H1 (cell line): ENCODE measurements around the gene GMFB. TPM values are rescaled to one million over a fixed set of nuclear protein-coding genes. Genes with fewer than 3 reads are reported as not detected.

ENCODE experiments used
- CTCF ChIA-PET: fragments of 300-600 bp; sonication (Branson Sonifier 250); formaldehyde crosslinking; loops from one replicate; lab custom pipeline; 2021; ENCODE audit not compliant: partially characterized antibody; lab: Charles Lee
- POLR2A ChIA-PET: fragments of 300-600 bp; sonication (Branson Sonifier 250); formaldehyde crosslinking; loops from one replicate; lab custom pipeline; 2021; ENCODE audit warnings: inconsistent platforms; ENCODE audit not compliant: partially characterized antibody; lab: Charles Lee
- DNase-seq, 2 experiments: peaks; one replicate each; pipeline versions ENCODE4 v3.0.0 to v3.0.0-alpha.2; 2010 to 2022; ENCODE audit warnings: low spot score in 2 of 2, low read depth in 1 of 2, mixed read lengths in 1 of 2
- FAIRE-seq: peaks from 2 replicates; lab custom pipeline; 2011; peaks lifted over from hg19 to GRCh38; lab: Jason Lieb, UNC
- H2AFZ ChIP-seq: 2 replicates; pipeline ENCODE4 v1.8.1; 2012; ENCODE audit warnings: low read length, inconsistent platforms
- H2AK5ac ChIP-seq: 2 replicates; pipeline ENCODE4 v1.6.1; 2013; ENCODE audit warnings: low read depth, low read length
- H2BK120ac ChIP-seq: replicated peaks from 2 replicates; pipeline ENCODE3; 2013; ENCODE audit warnings: low read depth, low read length, inconsistent platforms
- H2BK12ac ChIP-seq: 2 replicates; pipeline ENCODE4 v1.6.1; 2013; ENCODE audit warnings: low read depth, low read length
- H2BK15ac ChIP-seq: 2 replicates; pipeline ENCODE4 v1.6.1; 2013; ENCODE audit warnings: low read length
- H2BK20ac ChIP-seq: 2 replicates; pipeline ENCODE4 v1.6.1; 2013; ENCODE audit warnings: low read length
- H2BK5ac ChIP-seq: 2 replicates; pipeline ENCODE4 v1.6.1; 2013; ENCODE audit warnings: low read depth, low read length
- H3K14ac ChIP-seq: 2 replicates; pipeline ENCODE4 v1.6.1; 2013; ENCODE audit warnings: inconsistent platforms; ENCODE audit not compliant: insufficient read length
- H3K18ac ChIP-seq: 2 replicates; pipeline ENCODE4 v1.6.1; 2013; ENCODE audit warnings: low read length; ENCODE audit errors: extremely low read depth
- H3K23ac ChIP-seq: 2 replicates; pipeline ENCODE4 v1.6.1; 2013; ENCODE audit warnings: inconsistent platforms; ENCODE audit not compliant: insufficient read length
- H3K23me2 ChIP-seq: 2 replicates; pipeline ENCODE4 v1.6.1; 2013; ENCODE audit warnings: low read depth, low read length
- H3K27ac ChIP-seq: 2 replicates; pipeline ENCODE4 v1.6.1; 2011; ENCODE audit warnings: low read depth, low read length, inconsistent platforms
- H3K27me3 ChIP-seq, 4 experiments: replicated peaks in 1 of 4; 1 replicate in 1 of 4; 2 replicates in 3 of 4; pipeline versions ENCODE4 v1.6.1 to v1.8.1; 2011 to 2013; ENCODE audit warnings: low read length in 3 of 4, mild to moderate bottlenecking in 3 of 4, inconsistent platforms in 2 of 4, mixed read lengths in 2 of 4, moderate library complexity in 1 of 4; ENCODE audit not compliant: control insufficient read depth in 3 of 4, insufficient read depth in 3 of 4; ENCODE audit errors: extremely low read depth in 1 of 4
- H3K36me3 ChIP-seq, 4 experiments: 2 replicates each; pipeline versions ENCODE4 v1.6.1 to v1.8.1; 2011 to 2013; ENCODE audit warnings: mild to moderate bottlenecking in 4 of 4, low read length in 3 of 4, moderate library complexity in 2 of 4, control low read depth in 1 of 4, inconsistent platforms in 1 of 4; ENCODE audit not compliant: insufficient read depth in 4 of 4, control insufficient read depth in 2 of 4
- H3K4ac ChIP-seq: replicated peaks from 2 replicates; pipeline ENCODE3; 2013; ENCODE audit warnings: low read length, low read depth, mixed read lengths, inconsistent platforms; ENCODE audit not compliant: insufficient read length
- H3K4me1 ChIP-seq, 4 experiments: replicated peaks in 1 of 4; 1 replicate in 1 of 4; 2 replicates in 3 of 4; pipeline versions ENCODE4 v1.6.1 to v1.8.1; 2011 to 2013; ENCODE audit warnings: low read length in 3 of 4, inconsistent platforms in 2 of 4, mixed read lengths in 1 of 4; ENCODE audit not compliant: insufficient read depth in 4 of 4, control insufficient read depth in 3 of 4
- H3K4me2 ChIP-seq, 2 experiments: 2 replicates each; pipeline versions ENCODE4 v1.6.1 to v1.8.1; 2011 to 2013; ENCODE audit warnings: low read depth in 2 of 2, low read length in 2 of 2, control low read depth in 1 of 2, inconsistent platforms in 1 of 2, mild to moderate bottlenecking in 1 of 2; ENCODE audit not compliant: insufficient read depth in 1 of 2
- H3K4me3 ChIP-seq, 4 experiments: fragments of 200-600, 300-600 bp in 1 of 4; sonication (generic), shearing (Covaris generic), sonication (Bioruptor Twin) in 1 of 4; 2 replicates each; pipeline versions ENCODE4 v1.5.1 to v1.8.1; 2011 to 2016; ENCODE audit warnings: low read length in 4 of 4, low read depth in 3 of 4, control low read depth in 2 of 4, inconsistent platforms in 2 of 4, mild to moderate bottlenecking in 2 of 4, mixed read lengths in 1 of 4, moderate library complexity in 1 of 4; ENCODE audit not compliant: insufficient read depth in 2 of 4; ENCODE audit errors: extremely low read depth in 1 of 4
- H3K56ac ChIP-seq: replicated peaks from 2 replicates; pipeline ENCODE3; 2013; ENCODE audit warnings: low read depth, mild to moderate bottlenecking, mixed read lengths, low read length, inconsistent platforms; ENCODE audit not compliant: insufficient read length
- H3K79me1 ChIP-seq: 2 replicates; pipeline ENCODE4 v1.6.1; 2013; ENCODE audit warnings: low read depth, low read length, control low read depth
- H3K79me2 ChIP-seq, 2 experiments: 2 replicates each; pipeline versions ENCODE4 v1.6.1 to v1.8.1; 2012 to 2013; ENCODE audit warnings: low read length in 2 of 2, mild to moderate bottlenecking in 2 of 2, inconsistent platforms in 1 of 2; ENCODE audit not compliant: insufficient read depth in 2 of 2, control insufficient read depth in 1 of 2
- H3K9ac ChIP-seq, 4 experiments: replicated peaks in 1 of 4; 1 replicate in 1 of 4; 2 replicates in 3 of 4; pipeline versions ENCODE4 v1.6.1 to v1.8.1; 2011 to 2013; ENCODE audit warnings: low read depth in 3 of 4, low read length in 3 of 4, control low read depth in 2 of 4, mild to moderate bottlenecking in 2 of 4, moderate library complexity in 2 of 4, inconsistent platforms in 1 of 4; ENCODE audit errors: extremely low read depth in 1 of 4
- H3K9me3 ChIP-seq, 2 experiments: 2 replicates each; pipeline versions ENCODE4 v1.6.1 to v1.8.1; 2012 to 2013; ENCODE audit warnings: mild to moderate bottlenecking in 2 of 2, moderate library complexity in 2 of 2, control low read depth in 1 of 2, inconsistent platforms in 1 of 2, low read depth in 1 of 2, low read length in 1 of 2, mixed read lengths in 1 of 2; ENCODE audit not compliant: insufficient read depth in 2 of 2
- H4K20me1 ChIP-seq, 2 experiments: replicated peaks in 1 of 2; 2 replicates each; pipeline versions ENCODE3 to v1.8.1; 2011 to 2013; ENCODE audit warnings: inconsistent platforms in 2 of 2, low read length in 2 of 2, mild to moderate bottlenecking in 1 of 2; ENCODE audit not compliant: insufficient read depth in 2 of 2, control insufficient read depth in 1 of 2
- H4K5ac ChIP-seq: 2 replicates; pipeline ENCODE4 v1.6.1; 2013; ENCODE audit warnings: low read length, low read depth, mixed read lengths, inconsistent platforms; ENCODE audit not compliant: insufficient read length
- H4K8ac ChIP-seq: 2 replicates; pipeline ENCODE4 v1.8.0; 2013; ENCODE audit warnings: mild to moderate bottlenecking, moderate library complexity, low read length, inconsistent platforms; ENCODE audit not compliant: insufficient read depth; ENCODE audit errors: extremely low read depth
- H4K91ac ChIP-seq: replicated peaks from 2 replicates; pipeline ENCODE3; 2013; ENCODE audit warnings: low read length, mixed read lengths, inconsistent platforms; ENCODE audit not compliant: insufficient read length
- BRCA1 ChIP-seq: IDR thresholded peaks from 2 replicates; pipeline ENCODE4 v1.6.1; 2012; ENCODE audit warnings: low read depth, low read length, improper control_type of control experiment
- EZH2 ChIP-seq: fragments of 200-600 bp; sonication (generic); IDR thresholded peaks from 2 replicates; pipeline ENCODE4 v1.7.1; 2012; ENCODE audit warnings: low read depth, mild to moderate bottlenecking, moderate library complexity, low read length, inconsistent platforms; ENCODE audit not compliant: severe bottlenecking
- FOSL1 ChIP-seq: IDR thresholded peaks from 2 replicates; pipeline ENCODE4 v1.6.1; 2011; ENCODE audit warnings: mild to moderate bottlenecking, low read depth, low read length, moderate library complexity; ENCODE audit not compliant: insufficient read depth
- GABPA ChIP-seq: IDR thresholded peaks from 2 replicates; pipeline ENCODE4 v1.6.1; 2011; ENCODE audit warnings: mild to moderate bottlenecking, low read length, moderate library complexity, borderline replicate concordance; ENCODE audit not compliant: insufficient read depth
- KDM4A ChIP-seq: IDR thresholded peaks from one replicate; pipeline ENCODE4 v1.7.1; 2012; ENCODE audit warnings: low read depth, mild to moderate bottlenecking, moderate library complexity, low read length, inconsistent platforms; ENCODE audit not compliant: severe bottlenecking
- MAFK ChIP-seq: IDR thresholded peaks from 2 replicates; pipeline ENCODE4 v1.6.1; 2012; ENCODE audit warnings: low read depth, mild to moderate bottlenecking, improper control_type of control experiment, low read length
- POU5F1 ChIP-seq: IDR thresholded peaks from 2 replicates; pipeline ENCODE4 v1.6.1; 2011; ENCODE audit warnings: low read depth, mild to moderate bottlenecking, low read length, moderate library complexity
- SUZ12 ChIP-seq: fragments of 200-600 bp; sonication (generic); IDR thresholded peaks from 2 replicates; pipeline ENCODE4 v1.6.1; 2012; ENCODE audit warnings: mild to moderate bottlenecking, inconsistent platforms, low read length, moderate library complexity, mixed read lengths
- WGBS, 2 experiments: shearing (Covaris generic) in 1 of 2; methylation state at CpG; one replicate each; pipeline versions ENCODE4 v1.1.6 to v1.1.7; 2013 to 2015; ENCODE audit warnings: low lambda C conversion rate in 2 of 2, mixed read lengths in 2 of 2, inconsistent platforms in 1 of 2, low coverage in 1 of 2, missing lambda C conversion rate in 1 of 2; ENCODE audit not compliant: insufficient replicate concordance in 2 of 2, insufficient coverage in 1 of 2, insufficient read length in 1 of 2; ENCODE audit errors: extremely low coverage in 1 of 2, missing lambda C conversion rate in 1 of 2; 5-methylcytosine and 5-hydroxymethylcytosine counted together
- polyA plus RNA-seq, 7 experiments: library from polyadenylated mRNA; depleted of rRNA in 3 of 7; stranded (reverse) in 5 of 7; unstranded in 2 of 7; fragments of >200 nt in 5 of 7; fragments of 200-250 nt in 2 of 7; gene quantifications; 1 replicate in 5 of 7; 2 replicates in 1 of 7; 4 replicates in 1 of 7; pipeline versions ENCODE4 v1.2.1 to v1.2.3, GENCODE V29; 2011 to 2013; ENCODE audit warnings: missing spikeins in 2 of 7, mixed read lengths in 2 of 7
- total RNA-seq: library from RNA; stranded (reverse); fragmentation: NEBNext Ultra II Directional; extraction: Animal tissue kit (Norgen Biotek cat#: 25700); gene quantifications from 2 replicates; pipeline ENCODE4 v1.2.1, GENCODE V29; 2021
- TF ChIP-seq, protein P1 (sequence below): IDR thresholded peaks from 2 replicates; pipeline ENCODE4 v1.6.1; 2012; ENCODE audit warnings: low read length, inconsistent platforms
- TF ChIP-seq, protein P2 (sequence below): IDR thresholded peaks from 2 replicates; pipeline ENCODE4 v1.6.1; 2012; ENCODE audit warnings: inconsistent platforms

GMFB gene
- total and polyA plus RNA-seq, 2 of the 8 experiments (the other 6 are each of a cell fraction or from before 2014, with no cell fraction given): 17.9 to 77.3 TPM

DNA sequence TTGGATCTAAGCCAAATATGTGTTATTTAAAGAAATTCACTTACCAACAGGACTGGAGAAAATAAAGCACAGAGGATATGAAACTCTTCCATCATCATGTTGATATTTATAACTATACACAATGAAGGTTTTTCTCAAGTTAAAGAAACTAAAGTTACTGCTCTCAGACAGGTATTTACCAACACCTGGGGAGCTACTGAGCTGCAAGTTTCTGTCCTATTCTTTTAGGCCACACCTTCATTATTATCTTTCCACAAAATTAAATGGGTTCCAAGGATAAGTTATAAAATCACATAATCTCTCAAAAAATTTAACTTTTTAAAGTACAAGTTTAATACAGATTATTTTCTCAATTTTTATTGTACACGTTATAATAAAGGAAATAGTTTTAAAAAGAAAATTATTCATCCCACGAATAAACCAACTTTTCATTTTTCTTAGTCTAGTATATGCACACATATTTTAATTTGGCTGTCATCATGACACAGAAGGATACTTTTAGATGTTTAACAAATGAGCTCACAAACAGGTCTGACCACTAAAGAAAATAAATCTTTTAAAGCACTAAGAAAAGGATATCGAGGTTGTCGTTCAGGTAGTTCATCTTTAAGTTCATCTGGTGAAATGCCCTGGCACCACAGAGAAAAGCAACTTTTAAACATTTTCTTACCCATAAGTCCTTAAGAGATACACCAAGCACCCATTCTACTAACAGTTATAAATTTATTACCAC is 7.8 kb downstream of the GMFB start:
- Histone ChIP-seq H2AFZ (no peak overlapping the region), H3K79me1 (no peaks in the 10 kb centered on the region), H4K8ac (no peak overlapping the region), H3K4me2 (no peak overlapping the region), H3K27ac (no peak overlapping the region), H3K14ac (no peak overlapping the region), H4K20me1 (peaks cover 0 to 5% of the 10 kb centered on the region in 2 experiments), H3K9ac (no peak overlapping the region), H3K9me3 (no peaks in the 10 kb centered on the region), H2BK20ac (no peak overlapping the region), H3K4me3 (no peak overlapping the region), H4K5ac (no peak overlapping the region), H4K91ac (no peak overlapping the region), H2BK120ac (no peak overlapping the region), H3K27me3 (no peaks in the 10 kb centered on the region), H3K4me1 (no peaks in the 10 kb centered on the region), H3K56ac (no peak overlapping the region), H2BK15ac (no peak overlapping the region), H2AK5ac (no peak overlapping the region), H2BK5ac (no peak overlapping the region), H3K18ac (no peak overlapping the region), H3K23me2 (no peaks in the 10 kb centered on the region), H2BK12ac (no peak overlapping the region), H3K36me3 (peaks cover 0 to 48% (median 6%) of the 10 kb centered on the region in 4 experiments; a peak in 6 of 8 replicates), H3K23ac (no peak overlapping the region), H3K79me2 (peaks cover 0 to 32% of the 10 kb centered on the region in 2 experiments; a peak in 3 of 4 replicates), H3K4ac (no peak overlapping the region)
- no peak for DNase-seq
- ChIA-PET CTCF (interaction anchor here (2.1 kb wide), 1 partner anchor 114 kb away, joined by 5 read pairs; no protein-coding TSS in a partner anchor), POLR2A (no interaction called here)
- no peak for FAIRE-seq
- 86% methylated on average over 4 of the region's 4 CpGs; no CpG with 5 or more reads in 1 of the 2 experiments for WGBS, 2 experiments
- TF ChIP-seq SUZ12 (no peak), BRCA1 (no peak), MAFK (no peak), EZH2 (no peak), FOSL1 (no peak), GABPA (no peak), KDM4A (no peak), POU5F1 (no peak)
- TF ChIP-seq, protein P1, sequence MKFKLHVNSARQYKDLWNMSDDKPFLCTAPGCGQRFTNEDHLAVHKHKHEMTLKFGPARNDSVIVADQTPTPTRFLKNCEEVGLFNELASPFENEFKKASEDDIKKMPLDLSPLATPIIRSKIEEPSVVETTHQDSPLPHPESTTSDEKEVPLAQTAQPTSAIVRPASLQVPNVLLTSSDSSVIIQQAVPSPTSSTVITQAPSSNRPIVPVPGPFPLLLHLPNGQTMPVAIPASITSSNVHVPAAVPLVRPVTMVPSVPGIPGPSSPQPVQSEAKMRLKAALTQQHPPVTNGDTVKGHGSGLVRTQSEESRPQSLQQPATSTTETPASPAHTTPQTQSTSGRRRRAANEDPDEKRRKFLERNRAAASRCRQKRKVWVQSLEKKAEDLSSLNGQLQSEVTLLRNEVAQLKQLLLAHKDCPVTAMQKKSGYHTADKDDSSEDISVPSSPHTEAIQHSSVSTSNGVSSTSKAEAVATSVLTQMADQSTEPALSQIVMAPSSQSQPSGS: no peak
- TF ChIP-seq, protein P2, sequence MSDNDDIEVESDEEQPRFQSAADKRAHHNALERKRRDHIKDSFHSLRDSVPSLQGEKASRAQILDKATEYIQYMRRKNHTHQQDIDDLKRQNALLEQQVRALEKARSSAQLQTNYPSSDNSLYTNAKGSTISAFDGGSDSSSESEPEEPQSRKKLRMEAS: no peak
